Stimulated activated CD4-positive, alpha-beta T cell treated with anti-CD3 and anti-CD28 coated beads, Interleukin-1b, Interleukin-23, amount 100 ng/mL, for 48 hours (primary cell): ENCODE measurements around the gene PLXNB2.
"Not testable (repeated sequence)": the region's sequence is repeated elsewhere in the genome, so short reads cannot be mapped to it uniquely, and the experiment has no call there.

Source experiments
- DNase-seq: peaks from one replicate; pipeline ENCODE4 v3.0.0-alpha.2; 2020

PLXNB2 gene

DNA sequence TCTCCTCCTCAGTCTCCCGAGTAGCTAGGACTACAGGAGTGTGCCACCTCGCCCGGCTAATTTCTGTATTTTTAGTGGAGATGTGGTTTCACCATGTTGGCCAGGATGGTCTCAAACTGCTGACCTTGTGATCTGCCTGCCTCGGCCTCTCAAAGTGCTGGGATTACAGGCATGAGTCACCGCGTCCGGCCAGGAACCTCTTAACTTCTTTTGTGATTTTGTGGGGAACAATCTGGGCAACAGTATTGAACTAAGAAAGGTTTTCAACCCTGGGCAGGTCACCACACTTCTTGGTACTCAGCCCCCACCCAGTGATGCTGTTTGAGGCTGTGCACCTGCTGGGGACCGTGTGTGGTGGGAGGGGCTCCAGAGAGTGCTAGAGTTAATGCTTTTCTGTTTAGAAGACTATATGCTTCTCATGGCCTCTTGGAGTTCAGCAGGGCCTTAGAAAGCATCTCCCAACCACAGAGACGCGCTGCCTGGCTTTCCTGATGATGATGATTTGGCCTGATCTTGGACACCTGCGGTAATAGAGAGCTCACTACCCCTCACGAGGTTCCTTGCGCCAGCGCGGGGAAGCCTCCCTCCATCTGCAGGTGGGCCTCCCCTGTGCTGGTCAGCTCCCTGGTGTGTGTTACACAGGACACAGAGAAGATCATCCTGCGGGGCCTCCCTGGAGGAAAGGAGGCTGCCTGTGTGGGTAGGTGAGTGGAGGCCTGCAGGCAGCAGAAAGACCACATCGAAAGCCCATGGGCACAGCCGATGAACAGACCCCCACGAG lies 18.2 kb upstream of the PLXNB2 start:
- peak; percentile 1 for DNase-seq

DNA sequence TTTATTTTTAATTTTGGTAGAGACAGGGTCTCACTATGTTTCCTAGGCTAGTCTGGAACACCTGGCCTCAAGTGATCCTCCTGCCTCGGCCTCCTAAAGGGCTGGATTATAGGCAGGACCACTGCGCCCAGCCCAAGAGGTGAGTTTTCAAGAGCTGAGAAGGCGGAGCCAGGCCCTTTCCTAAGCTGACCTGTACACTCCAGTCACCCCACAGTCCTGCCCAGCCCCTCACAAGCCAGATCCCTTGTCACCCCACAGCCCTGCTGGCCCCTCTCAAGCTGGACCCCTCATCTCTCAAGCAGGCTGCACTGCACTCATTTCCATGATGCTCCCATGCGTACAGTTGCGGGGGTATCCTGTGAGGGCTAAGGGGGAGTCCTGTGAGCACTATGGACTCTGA lies 16.5 kb upstream of the PLXNB2 start:
- no peak for DNase-seq

DNA sequence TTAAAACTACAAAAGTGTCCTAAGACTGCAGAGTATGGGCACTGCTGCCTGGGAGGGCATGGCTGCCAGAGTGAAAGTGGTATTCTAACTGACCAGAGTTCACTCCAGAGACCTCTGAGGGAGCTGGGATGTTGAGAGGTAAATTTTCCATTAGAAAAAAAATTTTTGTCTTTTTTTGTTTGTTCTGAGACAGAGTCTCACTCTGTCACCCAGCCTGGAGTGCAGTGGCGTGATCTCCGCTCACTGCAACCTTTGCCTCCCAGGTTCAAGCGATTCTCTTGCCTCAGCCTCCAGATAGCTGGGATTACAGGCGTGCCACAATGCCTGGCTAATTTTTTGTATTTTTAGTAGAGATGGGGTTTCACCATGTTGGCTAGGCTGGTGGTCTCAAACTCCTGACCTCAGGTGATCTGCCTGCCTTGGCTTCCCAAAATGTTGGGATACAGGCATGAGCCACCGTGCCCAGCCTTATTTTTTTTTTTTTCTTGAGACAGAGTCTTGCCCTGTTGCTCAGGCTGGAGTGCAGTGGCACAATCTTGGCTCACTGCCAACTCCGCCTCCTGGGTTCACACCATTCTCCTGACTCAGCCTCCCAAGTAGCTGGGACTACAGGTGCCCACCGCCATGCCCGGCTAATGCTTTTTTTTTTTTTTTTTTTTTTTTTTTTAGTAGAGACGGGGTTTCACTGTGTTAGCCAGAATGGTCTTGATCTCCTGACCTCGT lies 15.1 kb upstream of the PLXNB2 start:
- not testable (repeated sequence) for DNase-seq

DNA sequence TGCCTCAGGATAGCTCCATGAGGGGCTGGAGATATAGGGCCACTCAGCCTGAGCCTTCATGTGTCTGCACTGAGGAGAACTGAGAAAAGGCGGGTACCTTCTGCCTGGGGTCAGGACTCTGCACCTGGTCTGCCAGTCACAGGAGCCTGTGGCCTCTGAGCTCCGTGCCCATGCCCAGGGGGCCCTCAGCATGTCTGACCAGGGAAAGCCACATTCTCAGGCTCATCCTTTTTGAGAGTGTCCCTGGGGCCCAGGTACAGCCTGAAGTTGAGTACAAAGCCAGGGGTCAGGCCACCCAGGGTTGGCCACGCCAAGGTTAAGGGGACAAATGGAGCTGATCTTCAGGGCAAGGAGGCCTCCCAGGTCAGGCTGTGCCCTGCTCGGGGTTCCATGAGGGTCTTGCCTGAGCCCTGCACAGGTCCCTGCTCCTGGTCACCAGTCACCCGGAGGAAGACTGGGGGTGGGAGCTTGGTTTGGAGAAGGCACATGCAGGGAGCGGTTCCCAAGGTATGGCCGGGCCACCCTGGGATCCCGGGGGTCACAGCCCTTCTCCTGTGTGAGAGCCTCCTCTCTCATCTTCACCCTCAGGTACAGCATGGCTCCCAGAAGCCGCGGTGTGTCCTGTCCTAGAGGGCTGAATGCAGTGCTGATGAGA lies 13.4 kb upstream of the PLXNB2 start:
- DNase-seq = no peak

DNA sequence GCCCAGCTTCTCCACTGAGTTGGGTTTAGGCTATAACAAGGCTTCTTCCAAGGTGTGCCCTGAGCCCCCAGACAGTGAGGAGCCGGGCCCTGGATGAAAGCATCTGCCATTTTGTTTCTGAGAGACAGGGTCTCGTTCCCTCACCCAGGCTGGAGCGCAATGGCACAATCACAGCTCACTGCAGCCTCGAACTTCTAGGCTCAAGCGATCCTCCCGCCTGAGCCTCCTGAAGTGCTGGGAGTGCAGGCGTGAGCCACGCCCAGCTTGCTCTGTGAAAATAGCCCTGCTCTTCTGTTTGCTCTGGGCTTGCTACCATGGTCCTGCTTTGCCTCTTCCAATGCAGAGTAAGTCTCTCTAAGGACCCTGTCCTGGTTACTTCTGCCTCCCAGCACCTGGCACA lies 12.7 kb upstream of the PLXNB2 start:
- DNase-seq = no peak

DNA sequence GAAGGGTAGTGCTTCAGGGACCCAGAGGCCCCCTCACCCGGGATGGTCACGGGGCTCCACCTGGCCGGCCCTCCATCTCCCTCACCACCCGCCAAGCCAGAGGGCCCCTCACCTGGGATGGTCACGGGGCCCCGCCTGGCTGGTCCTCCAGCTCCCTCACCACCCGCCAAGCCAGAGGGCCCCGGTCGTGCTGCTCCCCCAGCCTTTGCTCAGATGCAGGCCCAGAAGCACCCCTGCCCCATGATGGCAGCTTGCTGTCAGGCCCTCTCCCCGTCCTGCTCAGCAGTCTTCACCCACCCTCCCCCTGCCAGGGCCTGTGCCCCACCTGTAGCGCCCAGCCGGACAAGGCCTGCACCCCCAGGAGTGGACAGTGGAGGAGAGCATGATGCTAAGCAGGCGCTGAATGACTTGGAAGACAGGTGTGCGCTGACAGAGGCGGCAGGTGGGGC lies 12.1 kb upstream of the PLXNB2 start:
- DNase-seq = no peak

DNA sequence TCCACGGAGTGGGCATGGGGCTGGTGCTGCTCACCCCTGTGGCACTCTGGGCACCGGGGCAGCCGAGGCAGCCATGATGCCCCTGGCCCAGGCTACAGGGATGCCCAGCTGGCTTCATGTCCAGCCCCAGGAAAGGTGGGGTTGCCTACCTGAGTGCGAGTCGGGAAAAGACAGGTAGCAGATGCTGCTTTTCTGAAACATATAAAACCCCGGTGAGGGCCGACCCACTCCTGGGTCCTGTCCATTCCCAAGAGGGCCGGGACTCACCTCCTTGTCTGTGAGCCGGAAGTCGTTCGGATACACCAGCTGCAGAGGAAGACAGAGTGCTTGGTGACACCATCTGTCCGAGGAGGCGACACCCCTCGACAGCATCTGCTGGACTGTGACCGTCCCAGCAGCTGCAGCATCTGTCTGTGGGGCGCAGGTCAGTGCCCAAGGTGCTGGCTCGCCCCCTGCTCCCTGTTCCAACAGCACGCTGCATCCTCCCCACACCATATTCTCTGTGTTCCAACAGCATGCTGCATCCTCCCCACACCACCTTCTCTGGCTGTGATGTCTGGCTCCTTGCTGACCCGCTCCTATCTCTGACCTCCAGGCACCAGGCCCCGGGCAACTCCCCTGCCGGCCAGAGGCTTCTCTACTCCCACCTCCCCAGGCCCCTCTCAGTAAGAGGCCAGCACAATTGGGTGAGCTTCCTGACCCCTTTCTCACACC lies 11.4 kb upstream of the PLXNB2 start:
- no peak for DNase-seq

DNA sequence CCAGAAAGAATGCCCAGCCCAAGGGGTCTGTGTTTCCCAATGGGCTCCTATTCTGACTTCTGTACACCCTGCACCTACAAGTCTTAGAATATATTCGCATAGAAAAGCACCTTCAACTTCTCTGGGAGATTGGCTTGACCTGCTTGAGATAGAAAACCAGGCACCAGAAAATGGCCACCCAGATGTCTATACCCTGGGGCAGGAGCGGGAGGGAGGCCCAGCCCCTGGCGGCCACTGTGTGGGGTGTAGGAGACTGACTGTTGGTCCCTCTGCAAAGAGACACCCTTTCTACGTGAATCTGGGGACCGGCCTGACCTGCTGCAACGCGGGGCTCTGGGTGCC lies 10.9 kb upstream of the PLXNB2 start:
- no peak for DNase-seq

DNA sequence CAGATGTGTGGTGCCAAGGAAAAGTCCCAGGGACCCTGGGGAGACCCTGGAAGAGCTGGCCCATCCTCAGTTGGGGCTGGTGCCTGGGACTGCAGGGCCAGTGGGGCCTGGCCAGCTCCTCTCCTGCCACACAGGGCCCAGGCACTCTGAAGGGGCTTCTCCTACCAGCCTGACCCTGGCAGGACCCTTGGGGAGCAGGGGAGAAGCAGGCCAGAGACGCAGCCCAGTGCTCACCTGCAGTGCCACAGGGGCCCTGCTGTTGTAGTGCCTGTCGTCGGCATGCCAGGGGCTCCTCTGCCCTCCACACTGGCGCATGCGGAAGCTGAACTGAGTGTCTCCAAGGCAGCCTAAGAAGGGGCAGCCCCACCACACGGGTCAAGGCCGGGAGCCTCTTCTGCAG lies 10.2 kb upstream of the PLXNB2 start:
- DNase-seq = no peak

DNA sequence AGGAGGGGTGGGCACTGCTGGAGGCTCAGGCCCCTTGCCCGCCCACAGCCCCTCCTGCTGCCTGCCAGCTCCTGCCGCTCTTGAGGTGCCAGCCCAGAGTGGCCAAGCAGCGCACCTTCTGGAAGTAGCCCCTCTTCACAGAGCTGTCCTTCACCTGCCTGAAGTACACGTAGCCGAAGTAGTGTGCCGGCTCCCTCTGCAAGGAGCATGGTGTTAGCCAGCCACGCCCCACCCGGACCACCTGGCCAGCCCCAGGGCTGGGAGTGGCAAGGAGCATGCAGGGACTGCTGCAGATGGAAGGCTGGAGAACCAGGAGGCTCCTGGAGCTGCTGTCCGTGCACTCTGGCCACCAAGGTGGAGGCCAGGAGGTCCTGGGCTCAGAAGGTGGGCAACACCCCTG lies 9.7 kb upstream of the PLXNB2 start:
- DNase-seq = no peak

DNA sequence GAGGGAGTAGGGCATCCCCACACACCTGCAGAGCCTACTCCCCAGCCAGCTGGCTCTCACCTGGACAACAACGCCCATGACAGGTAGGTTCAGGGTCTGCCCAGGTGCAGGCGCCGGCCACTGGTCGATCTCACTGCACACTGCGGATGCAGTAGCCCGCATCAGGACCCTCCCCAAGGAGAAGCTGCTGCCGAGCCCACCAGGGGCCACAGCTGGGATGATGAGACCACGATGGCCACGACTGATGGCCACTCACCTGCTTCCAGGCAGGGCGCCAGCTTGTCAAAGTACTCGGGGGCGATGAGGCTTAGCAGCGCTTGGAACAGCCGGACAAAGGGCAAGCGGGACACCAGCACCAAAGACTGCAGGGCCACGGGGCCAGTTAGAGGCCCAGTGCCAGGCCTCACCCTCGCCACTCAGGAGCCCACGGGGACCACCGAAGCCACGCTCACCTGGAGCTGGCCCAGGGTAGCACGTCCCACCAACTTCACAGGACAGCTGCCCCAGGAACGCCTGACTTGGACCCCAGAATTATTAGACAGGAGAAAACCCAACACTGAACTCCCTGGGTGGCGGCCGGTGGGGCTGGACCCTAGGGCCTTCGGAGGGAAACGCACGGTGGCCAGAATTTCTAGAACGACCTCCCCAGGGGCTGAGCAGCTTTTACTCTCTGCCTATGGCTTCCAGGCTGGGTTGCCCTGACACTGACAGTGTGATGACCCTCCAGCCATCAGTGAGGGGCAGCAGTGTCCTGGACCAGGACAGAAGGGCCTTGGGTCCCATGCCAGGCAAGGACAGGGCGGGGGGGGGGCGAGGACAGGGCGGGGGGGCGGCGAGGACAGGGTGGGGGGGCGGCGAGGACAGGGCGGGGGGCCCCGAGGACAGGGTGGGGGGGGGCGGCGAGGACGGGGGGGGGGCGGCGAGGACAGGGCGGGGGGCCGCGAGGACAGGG lies 8.9 kb upstream of the PLXNB2 start:
- no peak for DNase-seq

DNA sequence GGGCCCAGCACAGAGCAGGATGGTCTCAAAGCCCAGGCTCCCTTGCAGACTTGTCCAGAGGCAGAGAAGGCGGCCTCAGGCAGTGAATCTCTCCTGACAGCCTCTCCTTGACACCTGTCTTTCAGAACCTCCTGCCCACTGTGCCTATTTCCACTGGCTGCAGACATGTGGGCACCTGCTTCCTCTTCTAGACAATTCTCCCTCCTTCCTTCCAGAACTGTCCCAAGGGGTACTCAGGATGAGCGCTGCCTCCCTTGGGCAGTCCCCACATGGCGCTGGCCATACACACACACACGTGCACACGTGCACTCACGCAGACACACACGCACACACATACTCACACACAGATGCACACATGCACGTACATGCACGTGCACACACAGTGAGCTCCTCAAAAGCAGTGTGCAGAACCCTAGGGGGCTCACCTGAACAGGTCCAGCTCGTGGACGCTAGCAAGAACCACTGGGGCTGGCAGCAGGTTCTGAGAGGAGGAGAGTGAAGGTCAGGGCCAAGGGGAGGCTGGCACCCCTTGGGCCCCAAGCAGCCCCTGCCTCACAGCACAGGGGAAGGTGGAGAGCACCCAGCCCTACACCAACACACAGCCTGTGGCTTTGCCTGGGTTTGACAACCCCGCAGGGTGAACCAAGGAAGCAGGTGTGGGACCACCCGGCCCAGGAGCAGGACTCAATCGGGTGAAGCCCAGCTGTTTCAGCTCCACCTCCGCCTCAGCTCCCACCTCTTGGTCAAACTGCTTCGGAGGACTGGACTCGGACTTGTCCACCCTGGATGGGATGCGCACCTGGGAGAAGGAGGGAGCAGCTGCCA lies 8.1 kb upstream of the PLXNB2 start:
- DNase-seq = no peak

DNA sequence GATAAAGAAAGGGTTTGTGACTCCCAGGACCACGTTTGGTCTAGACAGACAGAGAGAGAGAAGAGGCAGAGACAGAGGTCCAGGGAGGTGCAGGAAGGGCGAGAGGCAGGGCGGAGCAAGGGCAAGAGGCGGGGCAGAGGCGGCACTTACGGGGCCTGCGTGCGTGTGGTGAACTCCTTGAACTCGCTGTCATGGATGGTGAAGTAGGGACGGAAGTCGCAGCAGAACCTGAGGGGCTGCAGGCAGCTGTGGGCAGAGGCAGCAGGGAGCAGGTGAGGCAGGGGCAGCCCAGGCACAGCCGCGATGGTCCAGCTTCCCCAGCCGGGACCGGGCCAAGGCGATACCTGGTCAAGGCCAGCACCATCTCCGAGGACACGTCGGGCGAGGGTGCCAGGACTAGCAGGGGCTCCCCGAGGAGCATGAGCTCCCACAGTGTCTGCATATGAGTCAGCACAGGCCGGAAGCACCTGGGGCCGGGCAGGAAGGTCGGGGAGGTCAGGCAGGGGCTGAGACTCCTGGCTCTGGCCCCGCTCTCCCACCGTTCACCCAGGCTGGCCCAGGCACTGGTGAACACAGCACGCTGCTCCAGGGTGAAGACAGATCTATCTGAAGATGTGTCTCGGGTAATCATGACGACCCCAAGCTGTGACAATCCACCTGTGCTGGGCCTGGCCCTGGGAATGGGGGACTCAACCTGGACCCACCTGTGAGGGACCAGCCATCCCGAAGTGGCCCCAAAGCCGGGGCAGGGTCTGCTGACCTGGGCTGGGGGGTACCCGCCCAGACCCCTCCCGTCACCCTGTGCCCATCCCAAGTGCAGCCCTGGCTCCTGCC lies 7.2 kb upstream of the PLXNB2 start:
- peak; percentile 73 for DNase-seq

DNA sequence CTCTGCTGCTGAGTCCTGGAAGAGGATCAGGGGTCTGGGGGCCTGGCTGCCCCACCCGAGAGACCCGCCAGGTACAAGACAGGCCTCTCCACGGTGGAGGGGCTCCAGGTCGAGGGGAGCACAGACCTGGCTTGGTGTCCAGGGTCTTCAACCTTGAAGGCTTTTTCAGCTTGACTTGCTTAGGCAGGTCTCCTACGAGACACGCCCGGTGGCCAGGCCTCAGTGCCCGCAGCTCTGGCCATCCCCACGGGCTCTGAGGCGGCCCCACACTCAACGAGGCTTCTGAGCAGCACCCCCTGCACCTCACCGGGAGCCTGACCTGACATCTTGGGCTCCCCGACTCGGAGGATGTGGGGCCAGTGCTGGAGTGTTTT lies 6.6 kb upstream of the PLXNB2 start:
- DNase-seq = no peak

DNA sequence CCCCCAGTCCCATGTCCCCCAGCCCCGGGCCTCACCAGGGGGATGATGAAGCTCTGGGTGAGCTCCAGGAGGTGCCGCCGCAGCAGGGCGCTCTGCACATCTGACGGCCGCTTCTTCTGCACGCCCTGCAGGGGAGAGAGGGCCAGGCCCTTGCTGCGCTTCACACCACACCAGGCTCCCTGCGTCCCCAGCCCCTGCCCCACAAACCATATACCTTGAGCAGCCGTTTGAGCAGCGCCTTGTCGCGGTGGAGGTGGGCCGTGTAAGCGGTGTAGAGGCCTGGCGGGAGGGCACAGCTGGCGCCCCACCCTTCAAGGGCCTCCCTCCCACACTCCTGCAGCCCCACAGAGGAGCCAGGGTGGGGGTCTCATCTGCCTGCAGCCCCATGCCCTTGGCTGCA lies 6.2 kb upstream of the PLXNB2 start:
- no peak for DNase-seq

DNA sequence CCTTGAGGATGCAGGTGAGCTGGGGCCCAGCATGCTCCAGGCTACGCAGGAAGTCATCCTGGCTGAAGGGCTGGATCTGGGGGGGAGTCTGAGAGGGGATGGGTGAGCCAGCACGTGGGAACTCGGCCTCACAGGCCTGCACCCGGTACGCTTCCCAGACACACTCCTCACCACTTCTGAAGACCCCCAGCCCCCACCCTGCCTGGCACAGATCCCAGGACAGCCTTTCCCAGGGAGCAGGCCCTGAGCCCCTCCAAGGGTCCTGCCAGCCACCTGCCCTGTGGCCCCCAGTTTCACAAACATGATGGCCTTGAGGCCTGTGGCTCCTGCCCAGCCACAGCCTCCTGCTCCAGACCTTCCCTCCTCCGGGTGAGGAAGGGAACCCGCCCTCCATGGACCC lies 5.6 kb upstream of the PLXNB2 start:
- DNase-seq = no peak

DNA sequence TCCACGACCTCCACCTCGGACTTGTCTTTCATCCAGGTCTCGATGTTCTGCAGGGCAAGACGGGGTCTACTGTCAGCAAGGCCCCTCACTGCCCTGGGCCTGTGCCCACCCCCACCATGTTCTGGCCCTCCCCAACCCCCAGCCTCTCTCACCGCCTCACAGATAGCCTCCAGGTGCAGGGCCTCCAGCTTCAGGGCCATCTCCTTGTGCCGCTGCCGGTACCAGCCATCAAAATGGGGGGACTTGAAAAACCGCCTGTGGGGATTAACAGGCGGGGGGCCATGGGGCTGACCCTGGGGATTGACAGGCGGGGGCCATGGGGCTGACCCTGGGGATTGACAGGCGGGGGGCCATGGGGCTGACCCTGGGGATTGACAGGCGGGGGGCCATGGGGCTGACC lies 4.9 kb upstream of the PLXNB2 start:
- DNase-seq = no peak

DNA sequence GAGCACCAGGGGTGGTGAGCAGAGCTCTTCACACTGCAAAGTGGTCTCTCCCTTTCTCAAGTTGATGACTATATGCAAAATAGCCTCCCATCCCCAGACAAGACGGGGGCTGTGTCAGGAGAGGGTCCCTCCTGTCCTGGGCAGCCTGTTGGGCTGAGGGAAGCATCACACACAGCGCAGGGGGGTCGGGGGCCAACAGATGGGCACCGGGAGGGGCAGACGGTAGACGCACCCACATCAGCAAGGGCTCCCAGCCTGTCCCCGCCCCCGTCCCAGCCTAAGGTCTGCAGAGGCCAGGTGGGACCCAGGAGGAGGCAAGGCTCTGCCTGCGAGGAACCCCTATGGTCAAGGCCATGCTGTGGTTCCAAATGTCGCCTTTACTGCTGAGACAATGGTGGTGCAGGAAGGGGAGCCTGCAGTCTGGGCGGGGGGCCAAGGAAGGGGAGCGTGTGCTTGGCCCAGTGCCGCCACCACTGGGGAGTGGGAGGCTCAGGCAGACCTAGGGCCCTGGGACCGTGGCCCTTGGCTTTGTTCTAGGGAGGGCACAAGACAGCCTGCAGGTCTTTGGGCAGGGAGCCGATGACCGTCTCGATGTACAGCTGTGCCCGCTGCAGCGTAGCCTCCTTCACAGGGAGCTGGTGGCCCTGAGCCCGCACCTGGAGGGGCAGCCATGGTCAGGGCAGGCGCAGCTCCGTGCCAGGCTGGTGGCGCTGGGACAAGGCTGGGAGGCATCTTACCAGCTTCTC lies 4.3 kb upstream of the PLXNB2 start:
- DNase-seq = no peak

DNA sequence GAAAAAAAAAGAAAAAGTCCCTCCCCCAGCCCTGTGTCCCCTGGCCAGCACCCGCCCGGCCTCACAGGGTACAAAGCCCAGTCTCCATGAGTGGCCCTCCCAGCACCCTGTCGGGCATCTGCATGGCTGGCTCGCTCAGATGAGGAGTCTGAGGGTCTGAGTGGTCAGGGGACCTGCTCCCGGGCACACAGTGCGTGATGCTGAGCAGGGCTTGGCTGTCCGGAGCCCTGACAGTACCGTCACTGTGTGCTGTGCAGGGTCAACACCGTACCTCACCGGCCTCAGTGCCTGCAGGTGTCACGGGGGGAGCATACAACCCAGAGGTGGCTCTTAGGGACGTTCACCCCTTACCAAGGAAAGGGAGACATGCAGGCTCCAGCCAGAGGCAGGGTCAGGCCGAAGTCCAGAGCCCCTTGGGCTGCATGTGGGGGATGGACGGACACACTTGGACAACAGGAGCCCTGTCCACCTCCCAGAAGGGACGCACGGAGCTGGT lies 3.6 kb upstream of the PLXNB2 start:
- DNase-seq = no peak
